ENCODE data around the gene DGCR6L. TPM values are rescaled to one million over a fixed set of nuclear protein-coding genes. Genes with fewer than 3 reads are reported as not detected.
"Not testable (repeated sequence)": the region's sequence is repeated elsewhere in the genome, so short reads cannot be mapped to it uniquely, and the experiment has no call there.

DGCR6L gene
- total RNA-seq, 1 donor from 2014 or later: 40.1 TPM

DNA sequence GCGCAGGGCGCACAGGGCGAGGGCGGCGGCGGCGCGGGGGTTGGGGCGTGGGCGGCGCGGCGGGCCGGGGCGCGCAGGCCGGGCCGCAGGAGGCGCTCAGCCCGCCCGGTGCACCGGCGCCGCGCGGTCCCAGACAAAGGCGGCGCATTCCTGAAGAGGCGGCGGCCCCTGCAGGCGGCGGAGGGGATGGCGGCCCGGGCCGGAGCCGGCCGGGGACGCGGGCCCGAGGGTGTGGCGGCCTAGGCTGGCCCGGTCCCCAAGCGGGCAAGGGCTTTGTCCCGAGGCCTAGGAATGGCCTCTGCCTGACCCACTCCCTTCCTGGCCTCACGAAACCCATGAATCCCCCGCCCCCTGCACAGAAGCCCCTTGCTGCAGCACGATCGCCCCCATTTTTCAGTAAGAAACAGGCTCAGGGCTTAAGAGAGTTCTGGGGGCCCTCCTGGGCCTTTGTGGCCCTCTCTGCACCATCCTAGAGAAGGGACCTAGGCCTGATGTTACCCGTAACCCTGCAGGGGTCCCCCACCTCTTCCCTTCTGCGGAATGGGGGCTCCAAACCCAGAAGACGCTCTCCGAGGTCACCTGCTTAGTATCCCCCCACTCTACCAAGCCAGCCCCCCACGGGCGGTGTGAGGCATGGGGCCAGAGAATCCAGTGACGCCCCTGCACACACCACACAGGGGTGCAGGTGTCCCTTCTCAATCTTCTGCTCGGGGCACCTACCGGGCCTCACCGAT, 51.4 kb downstream of the DGCR6L start, which contains the start of gene RTN4R:
Gene RTN4R, minus strand, starts transcription at position 40 of the 734 bp plus-strand sequence. CDS start 226 bp downstream, outside the sequence.
- H3K4me3 Mint-ChIP-seq: peak within 1 kb of the TSS; percentile 63
- H3K4me1 Mint-ChIP-seq: peaks cover 7% of the 10 kb centered on the region
- H3K27me3 Mint-ChIP-seq (ENCODE audit: low read depth): peaks cover 2% of the 10 kb centered on the region
- peak; percentile 65 to 83 for DNase-seq (ENCODE audit: low spot score in 2 of 2, unreplicated experiment in 2 of 2)
- no peaks in the 10 kb centered on the region for H3K9me3 Mint-ChIP-seq
- no peaks in the 10 kb centered on the region for H3K36me3 Mint-ChIP-seq
- H3K27ac Mint-ChIP-seq: peak within 1 kb of the TSS; percentile 82
- peak; percentile 65 for TF ChIP-seq CTCF (IDR thresholded peaks at IDR 0.05; ENCODE audit: unreplicated experiment)

- no peak for TF ChIP-seq CTCF (IDR thresholded peaks at IDR 0.05; ENCODE audit: unreplicated experiment)
- peak overlapping the region; percentile 60 for H3K4me3 Mint-ChIP-seq
- DNase-seq (ENCODE audit: low spot score in 2 of 2, unreplicated experiment in 2 of 2): no peak
- no peaks in the 10 kb centered on the region for H3K36me3 Mint-ChIP-seq
- H3K27ac Mint-ChIP-seq: no peak overlapping the region
- no peaks in the 10 kb centered on the region for H3K9me3 Mint-ChIP-seq
- H3K27me3 Mint-ChIP-seq (ENCODE audit: low read depth): peaks cover 2% of the 10 kb centered on the region
- H3K4me1 Mint-ChIP-seq: peaks cover 7% of the 10 kb centered on the region
Measured at GRCh38 chr22:20267441-20268278, 52.2 kb downstream of the DGCR6L start.

GRCh38 chr22:20266667-20267440, 53.0 kb downstream of the DGCR6L start:
- H3K9me3 Mint-ChIP-seq; H3K27me3 Mint-ChIP-seq (ENCODE audit: low read depth); DNase-seq (ENCODE audit: low spot score in 2 of 2, unreplicated experiment in 2 of 2); H3K4me1 Mint-ChIP-seq; H3K36me3 Mint-ChIP-seq; H3K27ac Mint-ChIP-seq: not testable (repeated sequence)
- peak overlapping the region; percentile 60 for H3K4me3 Mint-ChIP-seq

DNA sequence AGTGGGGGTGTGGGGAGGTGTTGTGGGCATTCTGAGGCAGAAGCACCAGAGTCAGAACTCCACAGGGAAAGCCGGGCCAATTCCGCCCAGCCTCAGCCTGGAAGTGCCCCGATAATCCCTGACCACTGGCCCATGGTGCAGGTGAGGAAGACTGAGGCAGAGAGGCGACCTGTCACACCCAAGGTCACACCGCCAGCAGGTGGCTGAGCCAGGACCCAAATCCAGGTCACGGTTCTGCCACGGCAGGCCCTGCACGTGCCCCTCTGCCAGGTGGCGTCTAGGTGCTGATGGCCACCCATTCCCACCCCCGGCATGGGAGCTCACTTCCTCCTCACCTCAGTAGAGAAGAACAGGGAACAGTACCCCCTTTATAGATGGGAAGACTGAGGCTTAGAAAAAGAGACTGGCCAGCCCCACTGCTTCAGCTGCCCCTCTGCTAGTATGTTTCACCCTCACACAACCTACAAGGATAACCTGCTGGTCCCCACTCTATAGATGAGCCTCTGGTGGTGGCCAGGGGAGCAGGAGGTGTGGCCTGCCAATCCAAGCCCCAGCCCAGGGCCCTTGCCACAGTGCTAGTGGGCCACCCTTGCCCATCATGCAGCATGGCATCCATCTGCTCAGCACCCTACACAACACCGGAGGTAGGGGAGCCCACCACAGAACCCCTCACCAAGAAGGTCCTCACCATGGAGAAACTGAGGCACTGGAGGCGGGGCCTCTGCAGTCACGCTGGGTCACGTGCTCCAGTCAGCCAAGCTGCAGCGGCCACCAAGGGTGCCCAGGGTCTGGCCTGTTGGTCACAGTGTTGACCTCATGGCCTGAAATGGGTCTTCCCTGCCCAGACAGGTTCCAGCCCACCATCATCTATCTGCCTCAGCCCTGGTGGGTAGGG, 53.8 kb downstream of the DGCR6L start:
- not testable (repeated sequence) for H3K27ac Mint-ChIP-seq; H3K4me1 Mint-ChIP-seq; H3K9me3 Mint-ChIP-seq; H3K27me3 Mint-ChIP-seq (ENCODE audit: low read depth); H3K36me3 Mint-ChIP-seq; DNase-seq (ENCODE audit: low spot score in 2 of 2, unreplicated experiment in 2 of 2)
- H3K4me3 Mint-ChIP-seq: peak overlapping the region; percentile 60

GRCh38 chr22:20264614-20265452, 55.0 kb downstream of the DGCR6L start:
- no peak for TF ChIP-seq CTCF (IDR thresholded peaks at IDR 0.05; ENCODE audit: unreplicated experiment)
- no peak for DNase-seq (ENCODE audit: low spot score in 2 of 2, unreplicated experiment in 2 of 2)
- no peaks in the 10 kb centered on the region for H3K9me3 Mint-ChIP-seq
- H3K36me3 Mint-ChIP-seq: no peaks in the 10 kb centered on the region
- no peaks in the 10 kb centered on the region for H3K27me3 Mint-ChIP-seq (ENCODE audit: low read depth)
- peaks cover 7% of the 10 kb centered on the region for H3K4me1 Mint-ChIP-seq
- H3K4me3 Mint-ChIP-seq: no peak overlapping the region
- H3K27ac Mint-ChIP-seq: no peak overlapping the region

Other genes starting within 250 kb of the DGCR6L start
- 69.4 to 72.3 TPM (median 71.5 TPM) in 3 replicates for gene DGCR8, start 239.8 kb downstream of the DGCR6L start, total RNA-seq
- 154 to 155 TPM (median 154 TPM) in 3 replicates for gene RANBP1, start 204.0 kb downstream of the DGCR6L start, total RNA-seq
- gene TRMT2A, start 202.8 kb downstream of the DGCR6L start, total RNA-seq: 68.7 to 78.1 TPM (median 76.0 TPM) in 3 replicates
- 82.4 to 86.2 TPM (median 82.4 TPM) in 3 replicates for gene ZDHHC8, start 188.3 kb downstream of the DGCR6L start, total RNA-seq
- gene CCDC188, start 169.0 kb downstream of the DGCR6L start, total RNA-seq: not detected in 3 replicates
- gene RTN4R, start 51.7 kb downstream of the DGCR6L start, total RNA-seq: 8.9 to 10.0 TPM (median 9.5 TPM) in 3 replicates
- 36.8 to 38.3 TPM (median 38.1 TPM) in 3 replicates for gene ZNF74, start 74.1 kb upstream of the DGCR6L start, total RNA-seq
- 45.7 to 47.2 TPM (median 46.8 TPM) in 3 replicates for gene SCARF2, start 117.8 kb upstream of the DGCR6L start, total RNA-seq
- gene KLHL22, start 175.7 kb upstream of the DGCR6L start, total RNA-seq: 58.4 to 60.3 TPM (median 59.9 TPM) in 3 replicates
- gene MED15, start 187.6 kb upstream of the DGCR6L start, total RNA-seq: 129 to 135 TPM (median 129 TPM) in 3 replicates

Measured in mesothelial cell of epicardium (in vitro differentiated cells).